Colonic mucosa (tissue), 4 donors: ENCODE data around the gene RASD1. TPM values are rescaled to one million over a fixed set of nuclear protein-coding genes. Genes with fewer than 3 reads are reported as not detected.

Source experiments
- DNase-seq: peaks from one replicate; pipeline ENCODE4 v3.0.0-alpha.2; 2020
- H3K27ac ChIP-seq: fragments of 200-600 bp; one replicate; pipeline ENCODE4 v1.8.0; 2021
- H3K27me3 ChIP-seq: fragments of 200-600 bp; one replicate; pipeline ENCODE4 v1.8.0; 2021
- H3K36me3 ChIP-seq: fragments of 200-600 bp; one replicate; pipeline ENCODE4 v1.8.0; 2021
- H3K4me1 ChIP-seq: fragments of 200-600 bp; one replicate; pipeline ENCODE4 v1.8.0; 2021; ENCODE audit warnings: mild to moderate bottlenecking
- H3K4me3 ChIP-seq: fragments of 200-600 bp; one replicate; pipeline ENCODE4 v1.8.0; 2021
- H3K9ac ChIP-seq, 2 donors: one replicate each; pipeline ENCODE4 v1.7.0; 2013; ENCODE audit warnings: control low read depth in 2 of 2, low read depth in 2 of 2, low read length in 2 of 2
- H3K9me3 ChIP-seq: fragments of 200-600 bp; one replicate; pipeline ENCODE4 v1.8.0; 2021
- intact Hi-C: fragments of 100-400 bp; cut with DNase I; formaldehyde crosslinking; loops from one replicate; pipeline ENCODE4 v1.14.1; 2022
- total RNA-seq, 2 donors: library from RNA; stranded (reverse); fragmentation: NEBNext Ultra II Directional in 1 of 2; extraction: Animal tissue kit (Norgen Biotek cat#: 25700) in 1 of 2; gene quantifications; one replicate each; pipeline ENCODE4 v1.2.1, GENCODE V29; 2021
- TF ChIP-seq, protein P1 (sequence below): fragments of 200-600 bp; IDR thresholded peaks from one replicate; pipeline ENCODE4 v1.8.0; 2022; ENCODE audit warnings: antibody characterized with exemption, mild to moderate bottlenecking
- donor health status: healthy.
- donor health status: DM: no; HTN: no; CAD: no.
- donor health status: DM: no; HTN: no; CAD: no.

RASD1 gene
- total RNA-seq, 2 donors from 2014 or later: 21.6 to 24.9 TPM

DNA sequence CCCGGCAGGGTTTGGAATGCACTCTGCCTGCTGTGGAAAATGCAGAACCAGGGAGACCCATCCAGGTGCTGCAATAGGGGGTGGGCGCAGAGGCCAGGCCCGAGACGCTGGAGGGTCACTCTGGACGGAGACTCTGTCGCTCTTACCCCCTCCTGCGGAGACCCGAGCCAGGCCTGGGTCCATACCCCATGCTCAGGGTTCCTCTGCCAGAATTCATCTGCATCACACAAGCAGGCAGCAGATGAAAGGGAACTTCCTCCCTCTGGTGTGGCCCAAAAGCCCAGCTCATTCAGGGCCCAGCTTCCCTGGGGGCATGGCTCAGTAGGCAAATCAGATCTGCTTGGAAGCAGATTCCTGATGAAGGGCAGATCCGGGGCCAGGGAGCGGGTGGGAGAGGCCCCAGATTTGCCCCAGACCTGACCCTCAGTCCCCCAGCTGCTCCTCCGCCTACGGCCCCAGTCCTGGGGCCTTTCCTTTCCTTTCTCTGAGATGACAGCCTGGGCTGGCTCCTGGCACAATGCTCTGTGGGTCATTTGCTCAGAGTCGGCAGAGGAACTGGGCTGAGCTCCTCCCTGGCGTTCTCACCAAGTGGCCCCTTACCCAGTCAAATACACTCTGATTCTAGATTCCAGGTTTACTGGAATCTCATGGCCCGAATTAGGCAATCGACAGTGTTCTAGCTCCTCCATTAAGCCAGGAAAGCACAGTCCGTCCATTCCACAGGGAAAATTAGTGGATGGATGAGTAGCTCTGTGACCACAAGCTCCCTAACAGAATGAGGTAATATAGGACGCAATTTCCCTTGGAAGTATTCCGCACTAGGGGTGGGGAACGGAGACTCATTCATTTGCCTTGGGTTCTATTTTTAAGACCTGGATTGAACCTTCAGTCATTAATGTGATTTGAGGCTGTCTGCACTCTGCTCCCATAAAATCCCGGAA, 19.1 kb upstream of the RASD1 start:
- no peak for DNase-seq
- H3K4me3 ChIP-seq: no peak overlapping the region
- no peaks in the 10 kb centered on the region for H3K9me3 ChIP-seq
- no peak overlapping the region for H3K9ac ChIP-seq
- H3K27ac ChIP-seq: no peak overlapping the region
- H3K27me3 ChIP-seq: no peaks in the 10 kb centered on the region
- TF ChIP-seq, protein P1, sequence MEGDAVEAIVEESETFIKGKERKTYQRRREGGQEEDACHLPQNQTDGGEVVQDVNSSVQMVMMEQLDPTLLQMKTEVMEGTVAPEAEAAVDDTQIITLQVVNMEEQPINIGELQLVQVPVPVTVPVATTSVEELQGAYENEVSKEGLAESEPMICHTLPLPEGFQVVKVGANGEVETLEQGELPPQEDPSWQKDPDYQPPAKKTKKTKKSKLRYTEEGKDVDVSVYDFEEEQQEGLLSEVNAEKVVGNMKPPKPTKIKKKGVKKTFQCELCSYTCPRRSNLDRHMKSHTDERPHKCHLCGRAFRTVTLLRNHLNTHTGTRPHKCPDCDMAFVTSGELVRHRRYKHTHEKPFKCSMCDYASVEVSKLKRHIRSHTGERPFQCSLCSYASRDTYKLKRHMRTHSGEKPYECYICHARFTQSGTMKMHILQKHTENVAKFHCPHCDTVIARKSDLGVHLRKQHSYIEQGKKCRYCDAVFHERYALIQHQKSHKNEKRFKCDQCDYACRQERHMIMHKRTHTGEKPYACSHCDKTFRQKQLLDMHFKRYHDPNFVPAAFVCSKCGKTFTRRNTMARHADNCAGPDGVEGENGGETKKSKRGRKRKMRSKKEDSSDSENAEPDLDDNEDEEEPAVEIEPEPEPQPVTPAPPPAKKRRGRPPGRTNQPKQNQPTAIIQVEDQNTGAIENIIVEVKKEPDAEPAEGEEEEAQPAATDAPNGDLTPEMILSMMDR: no peak
- H3K36me3 ChIP-seq: no peaks in the 10 kb centered on the region
- no peaks in the 10 kb centered on the region for H3K4me1 ChIP-seq
- intact Hi-C loops: no loop called here

DNA sequence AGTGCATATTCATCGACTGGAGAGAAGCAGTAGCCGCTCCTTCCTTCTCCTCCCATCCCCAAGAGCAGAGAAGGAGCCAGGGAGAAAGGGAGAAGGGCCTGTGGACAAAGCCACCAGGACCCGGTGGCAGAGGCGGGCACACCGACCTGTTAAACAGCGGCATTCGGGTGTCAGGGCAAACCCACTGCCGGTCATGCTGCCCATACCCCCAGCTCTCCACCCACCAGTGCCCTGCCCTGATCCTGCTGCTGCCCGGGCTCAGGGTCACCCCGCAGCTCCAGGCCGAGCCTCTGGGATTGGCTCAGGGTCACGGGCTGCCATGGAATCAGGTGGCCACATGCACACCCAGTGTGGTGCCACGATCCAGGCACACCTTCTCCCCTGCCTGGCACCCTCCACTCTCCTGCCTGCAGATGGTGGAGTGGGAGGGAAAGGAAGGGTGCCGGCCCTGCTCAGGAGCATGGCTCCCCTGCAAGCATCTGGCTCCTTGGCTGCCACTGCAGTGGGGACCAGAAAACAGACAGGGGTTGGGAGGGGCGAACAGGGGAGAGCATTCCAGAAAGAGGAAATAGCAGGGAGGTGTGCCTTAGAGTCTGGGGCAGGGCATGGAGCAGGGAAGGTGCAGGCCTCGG, 18.3 kb upstream of the RASD1 start:
- H3K9ac ChIP-seq: no peak overlapping the region
- H3K9me3 ChIP-seq: no peaks in the 10 kb centered on the region
- no peak overlapping the region for H3K4me3 ChIP-seq
- H3K27me3 ChIP-seq: no peaks in the 10 kb centered on the region
- H3K36me3 ChIP-seq: no peaks in the 10 kb centered on the region
- H3K4me1 ChIP-seq: no peaks in the 10 kb centered on the region
- no peak overlapping the region for H3K27ac ChIP-seq
- no peak for DNase-seq
- TF ChIP-seq, protein P1: no peak
- intact Hi-C loops: no loop called here

DNA sequence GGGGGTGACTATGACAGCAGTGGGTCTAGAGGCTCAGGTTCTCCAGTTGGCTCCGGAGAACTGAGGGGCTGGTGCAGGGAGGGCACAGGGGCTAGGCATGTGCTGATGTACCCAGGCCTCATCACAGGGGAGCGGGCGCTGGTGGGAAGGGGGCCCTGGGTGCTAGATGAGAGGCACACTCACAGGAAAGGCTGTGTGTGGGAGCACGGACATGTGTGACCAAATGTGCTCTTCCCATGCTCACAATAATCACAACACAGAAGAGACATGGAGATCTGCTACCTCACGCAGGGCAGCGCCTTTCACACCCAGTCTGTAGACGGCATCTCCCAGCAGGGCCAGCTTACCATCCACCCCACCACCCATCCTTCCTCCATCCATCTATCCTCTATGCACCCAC, 17.4 kb upstream of the RASD1 start:
- no peaks in the 10 kb centered on the region for H3K9me3 ChIP-seq
- no peaks in the 10 kb centered on the region for H3K36me3 ChIP-seq
- no peak overlapping the region for H3K4me3 ChIP-seq
- H3K9ac ChIP-seq: no peak overlapping the region
- intact Hi-C loops: no loop called here
- DNase-seq: no peak
- H3K4me1 ChIP-seq: no peaks in the 10 kb centered on the region
- no peak overlapping the region for H3K27ac ChIP-seq
- no peaks in the 10 kb centered on the region for H3K27me3 ChIP-seq
- TF ChIP-seq, protein P1: no peak

DNA sequence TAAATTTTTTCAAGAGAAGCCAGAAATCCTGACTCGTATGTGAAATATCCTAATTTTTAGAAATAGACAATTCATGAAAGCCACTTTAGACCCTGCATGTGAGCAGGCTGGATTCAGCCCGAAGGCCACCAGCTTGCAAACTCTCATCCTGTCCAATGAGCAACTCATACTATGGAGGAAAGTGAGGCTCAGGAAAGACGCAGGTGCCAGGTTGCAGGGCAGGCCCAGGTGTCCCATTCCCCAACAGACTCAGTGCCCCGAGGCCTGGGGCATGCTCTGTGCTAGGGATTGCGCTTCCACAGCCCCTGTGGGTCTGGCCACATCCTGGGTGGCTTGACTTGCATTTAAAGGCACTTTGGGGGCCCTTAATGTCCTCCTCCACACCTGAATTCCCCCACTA, 16.7 kb upstream of the RASD1 start:
- no peak overlapping the region for H3K27ac ChIP-seq
- intact Hi-C loops: no loop called here
- H3K27me3 ChIP-seq: no peaks in the 10 kb centered on the region
- no peak for DNase-seq
- no peaks in the 10 kb centered on the region for H3K36me3 ChIP-seq
- no peak overlapping the region for H3K9ac ChIP-seq
- TF ChIP-seq, protein P1: no peak
- H3K9me3 ChIP-seq: no peaks in the 10 kb centered on the region
- no peaks in the 10 kb centered on the region for H3K4me1 ChIP-seq
- no peak overlapping the region for H3K4me3 ChIP-seq

DNA sequence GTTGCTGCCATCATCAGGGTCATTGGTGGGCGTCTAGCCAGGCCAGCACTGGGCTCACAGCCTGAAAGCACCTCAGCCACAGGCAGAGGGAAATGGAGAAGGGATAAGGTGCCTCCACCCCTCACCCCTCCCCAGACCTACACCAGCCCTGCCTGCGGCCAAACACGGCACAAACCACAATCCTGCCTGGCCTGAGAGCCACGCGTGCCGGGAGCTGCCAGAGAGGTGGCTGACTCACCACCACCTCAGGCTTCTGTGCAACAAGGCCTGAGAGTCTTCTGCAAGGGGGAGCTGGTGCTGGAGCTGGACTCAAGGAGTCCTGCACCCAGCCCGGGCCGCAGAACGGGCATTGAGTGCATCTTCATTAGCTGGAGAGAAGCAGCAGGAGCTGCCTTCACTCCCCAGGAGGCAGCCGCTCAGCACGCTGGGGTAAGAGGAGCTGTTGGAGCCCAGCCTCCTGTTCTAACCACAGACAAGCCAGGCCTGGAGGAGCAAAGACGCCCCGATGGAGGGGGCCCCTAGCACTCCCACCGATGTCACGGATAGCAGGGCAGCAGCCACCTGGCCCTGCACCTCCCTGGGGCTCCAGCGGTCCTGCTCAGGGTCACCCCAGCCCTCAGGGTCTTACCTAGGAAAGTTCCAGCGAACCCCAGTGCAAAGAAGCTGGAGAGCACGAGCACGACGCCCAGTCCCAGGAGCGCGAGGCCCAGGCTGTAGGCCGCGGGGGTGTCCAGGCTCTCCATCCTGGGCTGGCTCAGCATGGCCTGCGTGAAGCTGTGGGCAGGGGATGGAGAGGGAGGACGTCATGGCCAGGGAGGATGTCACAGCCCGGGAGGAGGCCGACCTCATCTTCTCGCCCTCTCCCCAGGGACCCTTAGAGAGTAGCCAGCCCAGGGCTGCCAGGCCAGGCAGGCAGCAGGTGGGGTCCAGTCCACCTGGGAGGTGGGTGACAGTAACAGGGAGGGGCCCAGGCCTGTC, 16.0 kb upstream of the RASD1 start:
- TF ChIP-seq, protein P1: no peak
- DNase-seq: no peak
- Histone ChIP-seq H3K4me3 (no peak overlapping the region), H3K27ac (no peak overlapping the region), H3K4me1 (no peaks in the 10 kb centered on the region), H3K9me3 (no peaks in the 10 kb centered on the region), H3K9ac (no peak overlapping the region), H3K27me3 (no peaks in the 10 kb centered on the region), H3K36me3 (no peaks in the 10 kb centered on the region)
- intact Hi-C loops: no loop called here
